A549 treated with ZK216348 at 1 μM for 4 hours (cell line): ENCODE measurements around the gene KCNJ14. TPM values are rescaled to one million over a fixed set of nuclear protein-coding genes. Genes with fewer than 3 reads are reported as not detected.

Experiments used
- total RNA-seq: library from RNA; stranded (reverse); fragments of 200-300 nt; extraction: Qiagen RNA extraction; gene quantifications from 5 replicates; pipeline ENCODE4 v1.2.3, GENCODE V29; 2022; ENCODE audit warnings: low read depth

Gene KCNJ14
- total RNA-seq, result 0.84 to 2.1 TPM (median 1.2 TPM) in 5 replicates

DNA sequence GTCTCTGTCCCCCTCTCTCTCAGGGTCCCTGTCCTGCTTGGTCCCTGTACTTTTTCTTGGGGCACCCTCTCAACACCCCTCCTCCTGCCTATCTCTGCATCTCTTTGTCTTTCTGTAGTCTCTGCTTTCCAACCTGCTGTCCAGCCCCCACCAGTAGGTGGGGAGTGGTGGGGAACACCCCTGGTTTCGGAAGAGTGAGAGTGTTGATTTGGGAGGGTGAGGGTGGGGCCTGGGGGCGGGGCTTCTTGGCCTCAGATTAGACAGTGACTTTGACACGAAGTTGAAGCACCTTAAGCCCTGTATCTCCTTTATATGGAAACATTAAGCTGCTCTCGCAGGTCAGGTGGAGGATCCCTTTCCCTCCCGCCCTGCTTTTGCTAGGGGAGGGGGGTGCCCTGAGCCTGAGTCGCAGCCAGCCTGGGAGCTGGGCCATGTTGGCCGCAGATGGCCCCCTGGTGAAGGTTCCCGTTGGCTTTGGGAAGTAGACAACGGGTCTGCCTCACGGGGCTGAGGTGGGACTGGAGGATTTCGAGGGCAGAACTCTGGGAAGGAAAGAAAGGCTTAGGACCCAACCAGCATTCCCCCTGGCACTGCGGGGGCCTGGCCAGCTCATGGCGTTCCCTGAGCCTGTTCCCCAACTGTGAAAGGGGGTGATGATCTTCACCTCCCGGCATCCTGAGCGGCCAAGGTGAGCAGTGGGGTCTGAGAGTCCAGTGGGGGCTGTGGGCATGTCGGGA lies at the start of gene KCNJ14:
KCNJ14 (plus strand) TSS at position 404 of the 737 bp plus-strand sequence. CDS start 6,151 bp downstream, outside the sequence.

DNA sequence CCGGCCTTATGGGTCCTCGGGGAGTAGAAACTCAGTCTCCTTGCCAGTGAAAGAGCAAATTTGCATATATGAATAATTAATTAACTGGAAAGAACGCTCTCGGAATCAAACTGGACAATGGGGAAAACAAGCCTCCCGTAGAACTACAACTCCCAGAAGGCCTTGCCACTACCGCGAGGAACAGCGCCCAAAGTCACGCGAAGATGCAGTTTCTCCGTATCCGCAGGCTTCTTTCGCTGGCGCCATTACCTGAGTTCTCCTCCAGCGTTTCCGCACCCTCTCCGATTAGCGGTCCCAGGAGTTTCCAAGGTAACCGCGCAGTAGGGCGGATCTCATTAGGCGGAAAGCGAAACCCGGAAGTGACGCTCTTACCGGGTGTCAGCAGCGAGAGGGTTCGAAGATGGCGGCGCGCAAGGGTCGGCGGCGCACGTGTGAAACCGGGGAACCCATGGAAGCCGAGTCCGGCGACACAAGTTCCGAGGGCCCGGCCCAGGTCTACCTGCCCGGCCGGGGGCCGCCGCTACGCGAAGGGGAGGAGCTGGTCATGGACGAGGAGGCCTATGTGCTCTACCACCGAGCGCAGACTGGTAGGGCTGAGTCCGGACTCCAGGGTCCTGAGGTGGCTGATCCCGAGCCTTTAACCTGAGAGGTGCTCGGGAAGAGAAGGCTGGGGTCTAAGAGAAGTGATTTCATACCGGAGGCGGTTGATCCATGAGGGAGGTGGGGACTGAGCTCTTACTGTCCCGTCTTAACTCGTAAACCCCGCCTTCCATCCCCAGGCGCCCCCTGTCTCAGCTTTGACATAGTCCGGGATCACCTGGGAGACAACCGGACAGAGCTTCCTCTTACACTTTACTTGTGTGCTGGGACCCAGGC lies 9.5 kb upstream of the KCNJ14 start, which contains the start of gene GRWD1:
GRWD1 (plus strand) TSS at position 378 of the 876 bp plus-strand sequence; CDS start at position 401, 23 bp downstream.

DNA sequence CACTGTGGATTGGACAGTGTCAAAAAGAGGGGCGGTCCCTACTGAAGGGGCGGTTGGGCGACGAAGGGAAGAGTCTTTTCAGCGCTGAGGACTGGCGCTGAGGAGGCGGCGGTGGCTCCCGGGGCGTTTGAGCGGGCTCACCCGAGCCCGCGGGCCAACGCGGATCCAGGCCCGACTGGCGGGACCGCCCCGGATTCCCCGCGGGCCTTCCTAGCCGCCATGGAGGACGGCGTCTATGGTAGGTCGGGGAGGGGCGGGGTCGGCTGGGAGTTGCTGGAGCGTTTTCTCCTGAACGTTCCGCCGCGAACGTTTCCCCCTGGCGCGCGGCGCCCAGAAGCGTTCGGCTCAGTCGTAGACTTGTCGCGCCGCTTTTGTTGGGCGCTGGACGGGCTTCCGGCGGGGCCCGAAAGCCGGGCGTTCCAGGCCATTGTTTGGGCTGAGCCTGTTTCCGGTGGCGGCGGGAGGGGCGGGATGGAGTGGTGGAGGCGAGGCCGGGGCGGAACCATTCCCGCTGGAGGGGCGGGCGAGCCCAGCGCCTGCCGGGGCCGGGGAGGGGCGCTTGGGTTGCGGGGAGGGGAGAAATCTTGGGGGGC lies 14.0 kb downstream of the KCNJ14 start, which contains the start of gene CYTH2:
CYTH2 (plus strand) TSS at position 81 of the 593 bp plus-strand sequence; CDS start at position 220, 139 bp downstream.

DNA sequence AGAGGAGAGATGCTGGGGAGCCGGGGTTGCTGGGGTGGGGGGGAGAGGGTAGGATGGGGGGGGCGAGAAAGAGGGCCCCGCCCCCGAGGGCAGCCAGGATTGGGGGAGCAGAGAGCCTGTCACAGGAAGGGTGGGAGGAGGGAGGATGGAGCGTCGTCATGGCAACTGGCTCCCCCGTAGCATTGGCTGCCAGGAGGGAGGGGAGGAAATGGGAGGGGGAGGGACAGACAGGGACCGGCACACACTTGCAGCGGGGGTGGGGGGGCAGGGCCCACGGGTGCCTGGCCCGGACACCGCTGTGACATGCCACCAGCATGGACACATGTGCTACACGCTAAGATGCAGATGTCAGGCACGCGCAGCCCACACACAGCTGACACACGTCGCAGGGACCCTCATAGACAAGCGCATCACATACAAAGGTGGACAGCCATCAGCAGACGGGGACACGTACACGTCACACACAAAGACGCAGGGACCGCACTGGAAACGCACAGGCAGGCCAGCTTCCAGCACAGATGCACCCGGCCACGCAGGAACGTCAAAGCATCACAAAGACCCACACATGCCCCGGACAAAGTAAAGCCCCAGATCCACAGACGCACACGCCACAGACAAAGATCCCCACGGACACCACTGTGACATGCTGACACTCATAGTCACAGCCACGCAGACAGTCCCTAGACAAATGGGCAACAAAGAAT lies 56.6 kb downstream of the KCNJ14 start, which contains the start of gene LMTK3:
LMTK3 (minus strand) TSS at position 36 of the 704 bp plus-strand sequence. CDS start 259 bp downstream, outside the sequence.

Other genes starting within 250 kb of the KCNJ14 start
- gene CARD8, start 199.7 kb upstream of the KCNJ14 start, total RNA-seq, result 15.3 to 22.4 TPM (median 18.7 TPM) in 5 replicates
- gene ZNF114, start 185.5 kb upstream of the KCNJ14 start, total RNA-seq, result 5.7 to 9.8 TPM (median 6.7 TPM) in 5 replicates
- gene EMP3, start 130.0 kb upstream of the KCNJ14 start, total RNA-seq, result 449 to 529 TPM (median 467 TPM) in 5 replicates
- 2.3 to 5.7 TPM (median 3.9 TPM) in 5 replicates for gene TMEM143, start 91.6 kb upstream of the KCNJ14 start, total RNA-seq
- gene SYNGR4, start 91.2 kb upstream of the KCNJ14 start, total RNA-seq, result 1.4 to 4.2 TPM (median 3.2 TPM) in 5 replicates
- gene KDELR1, start 64.0 kb upstream of the KCNJ14 start, total RNA-seq, result 319 to 434 TPM (median 419 TPM) in 5 replicates
- 4.4 to 12.0 TPM (median 10.2 TPM) in 5 replicates for gene GRIN2D, start 61.9 kb upstream of the KCNJ14 start, total RNA-seq
- gene GRWD1, start 9.6 kb upstream of the KCNJ14 start, total RNA-seq, result 96.2 to 123 TPM (median 121 TPM) in 5 replicates
- 47.4 to 71.5 TPM (median 62.5 TPM) in 5 replicates for gene CYTH2, start 13.8 kb downstream of the KCNJ14 start, total RNA-seq
- gene LMTK3, start 56.3 kb downstream of the KCNJ14 start, total RNA-seq, result 2.2 to 6.0 TPM (median 5.9 TPM) in 5 replicates
- 12.0 to 18.2 TPM (median 16.6 TPM) in 5 replicates for gene SULT2B1, start 96.6 kb downstream of the KCNJ14 start, total RNA-seq
- gene SPACA4, start 151.2 kb downstream of the KCNJ14 start, total RNA-seq, result not detected in 5 replicates
- gene FAM83E, start 159.5 kb downstream of the KCNJ14 start, total RNA-seq, result 0.34 to 0.72 TPM (median 0.42 TPM) in 4 of 5 replicates, not detected in the other
- 2,942 to 3,695 TPM (median 3,228 TPM) in 5 replicates for gene RPL18, start 163.6 kb downstream of the KCNJ14 start, total RNA-seq
- gene SPHK2, start 163.9 kb downstream of the KCNJ14 start, total RNA-seq, result 8.2 to 18.4 TPM (median 17.3 TPM) in 5 replicates
- gene DBP, start 181.8 kb downstream of the KCNJ14 start, total RNA-seq, result 1.6 to 3.4 TPM (median 2.5 TPM) in 5 replicates
- gene CA11, start 190.6 kb downstream of the KCNJ14 start, total RNA-seq, result 7.2 to 12.6 TPM (median 9.3 TPM) in 5 replicates
- 0.12 to 0.33 TPM (median 0.24 TPM) in 5 replicates for gene NTN5, start 217.4 kb downstream of the KCNJ14 start, total RNA-seq
- not detected in 5 replicates for gene FUT2, start 240.4 kb downstream of the KCNJ14 start, total RNA-seq